ENCODE results near the gene ERBB3.
"Not testable (repeated sequence)": the region's sequence is repeated elsewhere in the genome, so short reads cannot be mapped to it uniquely, and the experiment has no call there.

DNA sequence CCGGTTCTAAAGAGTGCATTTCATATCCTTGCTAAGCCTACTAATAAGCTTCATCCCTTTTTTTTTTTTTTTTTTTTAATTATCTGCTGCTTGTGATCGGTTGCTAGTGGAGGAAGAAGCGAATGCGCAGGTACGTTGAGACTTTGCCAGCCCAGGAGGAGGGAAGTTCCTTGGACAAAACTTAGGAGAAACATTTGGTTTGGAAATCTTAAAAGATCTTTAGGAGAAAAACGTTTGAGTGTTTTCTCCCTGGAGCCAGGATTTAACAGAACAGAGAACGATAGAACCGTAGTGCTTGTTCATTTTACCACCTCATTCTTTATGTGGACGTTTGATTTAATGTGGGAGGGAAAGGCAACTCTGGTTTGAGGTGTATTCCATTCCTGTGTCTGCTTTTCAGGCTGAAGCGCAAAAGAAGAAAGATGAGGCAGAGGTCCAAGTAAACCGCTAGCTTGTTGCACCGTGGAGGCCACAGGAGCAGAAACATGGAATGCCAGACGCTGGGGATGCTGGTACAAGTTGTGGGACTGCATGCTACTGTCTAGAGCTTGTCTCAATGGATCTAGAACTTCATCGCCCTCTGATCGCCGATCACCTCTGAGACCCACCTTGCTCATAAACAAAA, 37.2 kb downstream of the ERBB3 start:
- TF ChIP-seq, protein P1, sequence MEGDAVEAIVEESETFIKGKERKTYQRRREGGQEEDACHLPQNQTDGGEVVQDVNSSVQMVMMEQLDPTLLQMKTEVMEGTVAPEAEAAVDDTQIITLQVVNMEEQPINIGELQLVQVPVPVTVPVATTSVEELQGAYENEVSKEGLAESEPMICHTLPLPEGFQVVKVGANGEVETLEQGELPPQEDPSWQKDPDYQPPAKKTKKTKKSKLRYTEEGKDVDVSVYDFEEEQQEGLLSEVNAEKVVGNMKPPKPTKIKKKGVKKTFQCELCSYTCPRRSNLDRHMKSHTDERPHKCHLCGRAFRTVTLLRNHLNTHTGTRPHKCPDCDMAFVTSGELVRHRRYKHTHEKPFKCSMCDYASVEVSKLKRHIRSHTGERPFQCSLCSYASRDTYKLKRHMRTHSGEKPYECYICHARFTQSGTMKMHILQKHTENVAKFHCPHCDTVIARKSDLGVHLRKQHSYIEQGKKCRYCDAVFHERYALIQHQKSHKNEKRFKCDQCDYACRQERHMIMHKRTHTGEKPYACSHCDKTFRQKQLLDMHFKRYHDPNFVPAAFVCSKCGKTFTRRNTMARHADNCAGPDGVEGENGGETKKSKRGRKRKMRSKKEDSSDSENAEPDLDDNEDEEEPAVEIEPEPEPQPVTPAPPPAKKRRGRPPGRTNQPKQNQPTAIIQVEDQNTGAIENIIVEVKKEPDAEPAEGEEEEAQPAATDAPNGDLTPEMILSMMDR (IDR thresholded peaks at IDR 0.05; ENCODE audit: low read length): not testable (repeated sequence)
- not testable (repeated sequence) for TF ChIP-seq EZH2phosphoT487 (IDR thresholded peaks at IDR 0.05; ENCODE audit: low read length)

All from MM.1S (cell line).